ENCODE data around the gene WWC2.

- TF ChIP-seq POLR2A (IDR thresholded peaks at IDR 0.05; ENCODE audit: low read length), result no peak
- TF ChIP-seq GATA1 (IDR thresholded peaks at IDR 0.05; ENCODE audit: low read depth, low read length), result no peak
Observed at GRCh38 chr4:183263787-183264386, 164.8 kb downstream of the WWC2 start.

Measured in erythroblast (primary cell).